Activated CD4-positive, alpha-beta memory T cell treated with anti-CD3 and anti-CD28 coated beads for 36 hours (primary cell): ENCODE data around the gene TRPM4. TPM values are rescaled to one million over a fixed set of nuclear protein-coding genes. Genes with fewer than 3 reads are reported as not detected.
A peak's percentile ranks its signal among the peaks of the same experiment; 100 is the strongest.
"Not testable (repeated sequence)": the region's sequence is repeated elsewhere in the genome, so short reads cannot be mapped to it uniquely, and the experiment has no call there.

Source experiments
- CTCF ChIA-PET: fragments of 350-600 bp; sonication (Branson Sonifier 250); formaldehyde crosslinking; loops from one replicate; lab custom pipeline; 2021; ENCODE audit warnings: antibody characterized with exemption, inconsistent platforms; lab: Charles Lee
- POLR2A ChIA-PET: fragments of 350-600 bp; sonication (Branson Sonifier 250); formaldehyde crosslinking; loops from one replicate; lab custom pipeline; 2021; ENCODE audit warnings: antibody characterized with exemption; lab: Charles Lee
- DNase-seq: peaks from one replicate; pipeline ENCODE4 v3.0.0-alpha.2; 2020
- H3K27ac Mint-ChIP-seq: one replicate; pipeline ENCODE4 v1.8.0; 2021; ENCODE audit warnings: mixed read lengths
- H3K27me3 Mint-ChIP-seq: one replicate; pipeline ENCODE4 v1.8.0; 2021; ENCODE audit warnings: mixed read lengths
- H3K36me3 Mint-ChIP-seq: one replicate; pipeline ENCODE4 v1.8.0; 2021; ENCODE audit warnings: mixed read lengths
- H3K4me1 Mint-ChIP-seq: one replicate; pipeline ENCODE4 v1.8.0; 2021; ENCODE audit warnings: low read depth, mixed read lengths
- H3K4me3 Mint-ChIP-seq: one replicate; pipeline ENCODE4 v1.8.0; 2021; ENCODE audit warnings: mild to moderate bottlenecking, mixed read lengths
- H3K9me3 Mint-ChIP-seq: one replicate; pipeline ENCODE4 v1.8.0; 2021; ENCODE audit warnings: mixed read lengths
- intact Hi-C: fragments of 100-400 bp; cut with micrococcal nuclease; formaldehyde crosslinking; loops from one replicate; pipeline ENCODE4 v1.15.1; 2023
- total RNA-seq, 2 experiments: library from RNA; stranded (reverse); gene quantifications; one replicate each; pipeline ENCODE4 v1.2.3, GENCODE V29; 2021

TRPM4 gene
- total RNA-seq, 2 experiments from 2014 or later, result 1.1 to 1.2 TPM

GRCh38 chr19:49180659-49181058 is 23.1 kb downstream of the TRPM4 start:
- peaks cover 9% of the 10 kb centered on the region for H3K9me3 Mint-ChIP-seq
- POLR2A ChIA-PET, result no interaction called here
- H3K27ac Mint-ChIP-seq, result no peak overlapping the region
- H3K4me1 Mint-ChIP-seq, result peaks cover 5% of the 10 kb centered on the region
- DNase-seq, result no peak
- intact Hi-C loops, result no loop called here
- no peaks in the 10 kb centered on the region for H3K36me3 Mint-ChIP-seq
- CTCF ChIA-PET, result no interaction called here
- H3K4me3 Mint-ChIP-seq, result no peak overlapping the region
- H3K27me3 Mint-ChIP-seq, result no peaks in the 10 kb centered on the region

GRCh38 chr19:49182010-49182847 is 24.6 kb downstream of the TRPM4 start:
- DNase-seq, H3K36me3 Mint-ChIP-seq, POLR2A ChIA-PET, H3K4me3 Mint-ChIP-seq, H3K4me1 Mint-ChIP-seq, H3K27ac Mint-ChIP-seq, intact Hi-C loops, H3K27me3 Mint-ChIP-seq, CTCF ChIA-PET, H3K9me3 Mint-ChIP-seq: not testable (repeated sequence)

GRCh38 chr19:49182848-49183375 is 25.3 kb downstream of the TRPM4 start:
- DNase-seq, result no peak
- no peak overlapping the region for H3K27ac Mint-ChIP-seq
- no peaks in the 10 kb centered on the region for H3K4me1 Mint-ChIP-seq
- H3K9me3 Mint-ChIP-seq, result peaks cover 9% of the 10 kb centered on the region
- H3K4me3 Mint-ChIP-seq, result no peak overlapping the region
- H3K36me3 Mint-ChIP-seq, result no peaks in the 10 kb centered on the region
- intact Hi-C loops, result no loop called here
- POLR2A ChIA-PET, result no interaction called here
- no peaks in the 10 kb centered on the region for H3K27me3 Mint-ChIP-seq
- CTCF ChIA-PET, result interaction anchor here (1.0 kb wide), 1 partner anchor 260 kb away, joined by 3 read pairs; no protein-coding TSS in a partner anchor

GRCh38 chr19:49186108-49186507 is 28.5 kb downstream of the TRPM4 start:
- Mint-ChIP-seq H3K27ac (no peak overlapping the region), H3K27me3 (no peaks in the 10 kb centered on the region), H3K36me3 (no peaks in the 10 kb centered on the region), H3K4me1 (peaks cover 9% of the 10 kb centered on the region), H3K4me3 (no peak overlapping the region), H3K9me3 (peaks cover 9% of the 10 kb centered on the region)
- CTCF ChIA-PET, result interaction anchor here (1.0 kb wide), 1 partner anchor 188 kb away, joined by 3 read pairs; no protein-coding TSS in a partner anchor
- intact Hi-C loops, result no loop called here
- POLR2A ChIA-PET, result no interaction called here
- no peak for DNase-seq

GRCh38 chr19:49188626-49189200 is 31.1 kb downstream of the TRPM4 start:
- peaks cover 5% of the 10 kb centered on the region for H3K9me3 Mint-ChIP-seq
- CTCF ChIA-PET, result interaction anchor here (0.6 to 1.6 kb wide), 2 partner anchors 10 to 45 kb away, joined by 3 read pairs; no protein-coding TSS in a partner anchor
- no peak overlapping the region for H3K4me3 Mint-ChIP-seq
- POLR2A ChIA-PET, result no interaction called here
- peaks cover 9% of the 10 kb centered on the region for H3K4me1 Mint-ChIP-seq
- intact Hi-C loops, result no loop called here
- H3K36me3 Mint-ChIP-seq, result no peaks in the 10 kb centered on the region
- no peaks in the 10 kb centered on the region for H3K27me3 Mint-ChIP-seq
- no peak for DNase-seq
- H3K27ac Mint-ChIP-seq, result no peak overlapping the region

GRCh38 chr19:49189259-49189658 is 31.7 kb downstream of the TRPM4 start:
- no peak for DNase-seq
- no peaks in the 10 kb centered on the region for H3K9me3 Mint-ChIP-seq
- no peaks in the 10 kb centered on the region for H3K27me3 Mint-ChIP-seq
- no peak overlapping the region for H3K4me3 Mint-ChIP-seq
- CTCF ChIA-PET, result interaction anchor here (0.6 to 1.3 kb wide), 2 partner anchors 10 to 45 kb away, joined by 3 to 5 read pairs; no protein-coding TSS in a partner anchor
- H3K27ac Mint-ChIP-seq, result no peak overlapping the region
- no peaks in the 10 kb centered on the region for H3K36me3 Mint-ChIP-seq
- intact Hi-C loops, result no loop called here
- POLR2A ChIA-PET, result no interaction called here
- H3K4me1 Mint-ChIP-seq, result peaks cover 9% of the 10 kb centered on the region

- no peak for DNase-seq
- intact Hi-C loops, result no loop called here
- ChIA-PET POLR2A (no interaction called here), CTCF (no interaction called here)
- Mint-ChIP-seq H3K36me3 (no peaks in the 10 kb centered on the region), H3K4me1 (peaks cover 9% of the 10 kb centered on the region), H3K27ac (no peak overlapping the region), H3K27me3 (no peaks in the 10 kb centered on the region), H3K9me3 (no peaks in the 10 kb centered on the region), H3K4me3 (no peak overlapping the region)
Measured at GRCh38 chr19:49190781-49191180, 33.2 kb downstream of the TRPM4 start.

- ChIA-PET POLR2A (no interaction called here), CTCF (interaction anchor here (1.0 kb wide), 1 partner anchor 34 kb away, joined by 3 read pairs; no protein-coding TSS in a partner anchor)
- intact Hi-C loops, result no loop called here
- no peak overlapping the region for H3K4me3 Mint-ChIP-seq
- H3K27ac Mint-ChIP-seq, result no peak overlapping the region
- H3K9me3 Mint-ChIP-seq, result no peaks in the 10 kb centered on the region
- peaks cover 9% of the 10 kb centered on the region for H3K4me1 Mint-ChIP-seq
- DNase-seq, result no peak
- peaks cover 2% of the 10 kb centered on the region for H3K27me3 Mint-ChIP-seq
- no peaks in the 10 kb centered on the region for H3K36me3 Mint-ChIP-seq
Measured at GRCh38 chr19:49193822-49194394, 36.3 kb downstream of the TRPM4 start.

- Mint-ChIP-seq H3K4me1 (peaks cover 8% of the 10 kb centered on the region), H3K9me3 (no peaks in the 10 kb centered on the region), H3K4me3 (no peak overlapping the region), H3K36me3 (no peaks in the 10 kb centered on the region), H3K27me3 (peaks cover 2% of the 10 kb centered on the region), H3K27ac (no peak overlapping the region)
- ChIA-PET CTCF (interaction anchor here (1.0 kb wide), 1 partner anchor 34 kb away, joined by 3 read pairs; no protein-coding TSS in a partner anchor), POLR2A (no interaction called here)
- intact Hi-C loops, result no loop called here
- no peak for DNase-seq
Measured at GRCh38 chr19:49194408-49194807, 36.8 kb downstream of the TRPM4 start.

- intact Hi-C loops, result no loop called here
Measured at GRCh38 chr19:49196527-49197240, 39.1 kb downstream of the TRPM4 start.

GRCh38 chr19:49200238-49200862 is 42.8 kb downstream of the TRPM4 start:
- CTCF ChIA-PET, result interaction anchor here (1.4 to 4.3 kb wide), 5 partner anchors 8 to 206 kb away, joined by 4 to 54 read pairs (median 9); no protein-coding TSS in a partner anchor
- Mint-ChIP-seq H3K4me1 (no peaks in the 10 kb centered on the region), H3K36me3 (no peaks in the 10 kb centered on the region), H3K4me3 (no peak overlapping the region), H3K27ac (no peak overlapping the region), H3K9me3 (no peaks in the 10 kb centered on the region), H3K27me3 (peaks cover 4% of the 10 kb centered on the region)
- POLR2A ChIA-PET, result no interaction called here
- intact Hi-C loops, result no loop called here
- DNase-seq, result peak; percentile 31

More at GRCh38 chr19:49196527-49197240, 39.1 kb downstream of the TRPM4 start:
- no peak for DNase-seq
- Mint-ChIP-seq H3K27me3 (peaks cover 2% of the 10 kb centered on the region), H3K4me1 (no peaks in the 10 kb centered on the region), H3K9me3 (no peaks in the 10 kb centered on the region), H3K36me3 (no peaks in the 10 kb centered on the region), H3K4me3 (no peak overlapping the region), H3K27ac (no peak overlapping the region)
- POLR2A ChIA-PET, result no interaction called here
- CTCF ChIA-PET, result interaction anchor here (0.6 to 4.3 kb wide), 3 partner anchors 98 to 352 kb away, joined by 3 to 54 read pairs (median 6); partner anchors contain the start of genes GYS1 and RUVBL2
